ENCODE data around the gene PRRT2.
"Not testable (repeated sequence)": the region's sequence is repeated elsewhere in the genome, so short reads cannot be mapped to it uniquely, and the experiment has no call there.

PRRT2 gene

DNA sequence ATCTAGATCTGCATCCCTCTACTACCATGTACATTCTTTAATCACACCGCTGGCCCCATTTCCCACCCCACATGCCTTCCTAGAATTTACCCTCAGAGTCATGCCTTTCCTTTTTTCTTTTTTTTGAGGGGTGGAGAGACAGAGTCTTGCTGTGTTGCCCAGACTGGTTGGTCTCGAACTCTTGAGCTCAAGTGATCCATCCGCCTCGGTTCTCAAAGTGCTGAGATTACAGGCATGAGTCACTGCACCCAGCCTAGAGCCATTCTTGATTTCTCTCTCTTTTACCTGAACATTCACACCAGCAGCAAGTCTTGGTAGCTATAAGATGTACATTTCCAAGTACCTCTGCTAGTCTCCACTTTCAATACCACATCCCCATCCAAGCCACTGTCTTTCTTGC lies 6.1 kb downstream of the PRRT2 start:
- Histone ChIP-seq H3K4me1 (ENCODE audit: control insufficient read depth, insufficient read depth, low read length) (peaks cover 6% of the 10 kb centered on the region), H3K27me3 (ENCODE audit: control insufficient read depth, insufficient read depth, low read length) (no peaks in the 10 kb centered on the region), H3K9ac (ENCODE audit: low read depth, low read length) (no peak overlapping the region), H3K9me3 (ENCODE audit: control insufficient read depth, insufficient read depth, low read length) (no peaks in the 10 kb centered on the region), H3K36me3 (ENCODE audit: control insufficient read depth, insufficient read depth, low read length) (peaks cover 26% of the 10 kb centered on the region), H3K4me3 (ENCODE audit: low read depth, low read length) (no peak overlapping the region)

DNA sequence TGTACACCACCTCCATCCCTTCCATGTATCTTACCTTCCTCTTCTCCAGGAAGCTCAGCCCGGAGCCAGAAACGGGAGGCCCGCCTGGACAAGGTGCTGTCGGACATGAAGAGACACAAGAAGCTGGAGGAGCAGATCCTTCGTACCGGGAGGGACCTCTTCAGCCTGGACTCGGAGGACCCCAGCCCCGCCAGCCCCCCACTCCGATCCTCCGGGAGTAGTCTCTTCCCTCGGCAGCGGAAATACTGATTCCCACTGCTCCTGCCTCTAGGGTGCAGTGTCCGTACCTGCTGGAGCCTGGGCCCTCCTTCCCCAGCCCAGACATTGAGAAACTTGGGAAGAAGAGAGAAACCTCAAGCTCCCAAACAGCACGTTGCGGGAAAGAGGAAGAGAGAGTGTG lies 7.5 kb downstream of the PRRT2 start:
- Histone ChIP-seq H3K4me1 (ENCODE audit: control insufficient read depth, insufficient read depth, low read length) (peaks cover 4% of the 10 kb centered on the region), H3K36me3 (ENCODE audit: control insufficient read depth, insufficient read depth, low read length) (peaks cover 26% of the 10 kb centered on the region), H3K9me3 (ENCODE audit: control insufficient read depth, insufficient read depth, low read length) (no peaks in the 10 kb centered on the region), H3K4me3 (ENCODE audit: low read depth, low read length) (no peak overlapping the region), H3K9ac (ENCODE audit: low read depth, low read length) (no peak overlapping the region), H3K27me3 (ENCODE audit: control insufficient read depth, insufficient read depth, low read length) (no peaks in the 10 kb centered on the region)

DNA sequence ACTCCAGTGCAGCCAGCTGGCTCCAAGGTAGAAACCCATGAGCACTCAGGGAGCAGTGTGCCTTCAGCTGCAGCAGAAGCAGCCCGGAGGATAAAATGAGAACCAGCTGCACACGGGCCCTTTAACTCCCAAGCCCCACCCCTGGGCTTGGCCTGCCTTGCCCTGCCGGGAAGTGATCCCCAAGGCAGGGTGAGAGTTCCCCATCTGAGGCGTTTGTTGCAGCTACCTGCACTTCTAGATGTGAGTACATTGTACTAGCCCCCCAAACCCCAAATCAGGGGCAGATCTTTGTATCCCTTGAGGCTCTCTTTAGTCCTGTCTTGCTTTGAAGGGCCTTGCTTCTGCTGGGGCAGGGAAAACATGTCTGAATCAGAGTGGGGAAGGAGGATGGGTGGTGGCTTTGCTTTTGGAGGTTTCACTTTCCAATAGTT lies 8.3 kb downstream of the PRRT2 start, which contains the start of gene MVP:
Gene MVP, plus strand, starts transcription at position 192 of the 431 bp plus-strand sequence. CDS start 10,088 bp downstream, outside the sequence.
- H3K4me1 ChIP-seq (ENCODE audit: control insufficient read depth, insufficient read depth, low read length), result peaks cover 3% of the 10 kb centered on the region
- no peak within 1 kb of the TSS for H3K9ac ChIP-seq (ENCODE audit: low read depth, low read length)
- no peaks in the 10 kb centered on the region for H3K27me3 ChIP-seq (ENCODE audit: control insufficient read depth, insufficient read depth, low read length)
- H3K9me3 ChIP-seq (ENCODE audit: control insufficient read depth, insufficient read depth, low read length), result no peaks in the 10 kb centered on the region
- H3K36me3 ChIP-seq (ENCODE audit: control insufficient read depth, insufficient read depth, low read length), result peaks cover 26% of the 10 kb centered on the region
- H3K4me3 ChIP-seq (ENCODE audit: low read depth, low read length), result no peak within 1 kb of the TSS

DNA sequence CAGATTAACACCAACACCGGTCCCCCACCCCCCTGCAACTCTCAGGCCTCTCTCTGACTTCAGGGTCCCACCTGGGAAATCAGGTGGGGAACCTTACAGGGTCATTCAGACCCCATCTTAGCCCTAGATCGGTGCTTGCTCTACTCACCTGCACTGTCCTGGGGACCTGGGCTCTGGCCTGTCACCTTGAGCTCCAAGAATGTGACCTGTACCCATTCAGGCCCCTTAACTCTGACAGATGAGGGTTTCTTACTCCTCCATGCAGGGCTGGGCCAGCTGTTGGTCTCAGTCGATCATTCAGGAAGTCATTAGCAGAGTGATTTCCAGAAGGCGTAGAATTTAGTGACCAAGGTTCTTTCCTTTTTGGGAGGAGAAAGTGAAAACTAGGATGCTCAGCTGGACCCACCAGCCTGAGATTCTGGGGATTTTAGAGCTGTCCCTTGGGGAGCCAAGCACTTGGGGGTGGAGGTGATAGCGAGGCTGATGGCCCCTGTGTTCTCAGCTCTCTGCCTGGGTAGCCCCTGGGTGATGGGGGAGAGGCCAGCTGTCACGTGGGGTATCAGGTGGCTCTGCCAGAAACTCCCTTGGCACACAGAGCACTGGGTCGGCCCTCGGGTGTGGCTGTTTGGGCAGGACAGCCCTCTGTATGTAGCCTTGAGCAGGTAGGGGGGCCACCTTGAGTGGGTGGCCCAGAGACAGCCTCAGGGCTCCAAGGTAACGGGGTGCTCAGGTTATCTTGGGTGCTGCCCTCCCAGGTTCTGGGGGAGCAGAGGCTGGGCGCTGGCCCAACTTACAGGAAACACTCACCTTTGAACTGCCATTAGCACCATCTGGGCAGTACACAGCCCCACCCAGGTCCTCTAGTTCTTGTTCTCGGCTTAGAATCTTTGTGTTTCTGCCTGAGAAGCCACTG lies 9.0 kb downstream of the PRRT2 start:
- H3K9ac ChIP-seq (ENCODE audit: low read depth, low read length), result no peak overlapping the region
- H3K4me3 ChIP-seq (ENCODE audit: low read depth, low read length), result no peak overlapping the region
- no peaks in the 10 kb centered on the region for H3K27me3 ChIP-seq (ENCODE audit: control insufficient read depth, insufficient read depth, low read length)
- peaks cover 4% of the 10 kb centered on the region for H3K4me1 ChIP-seq (ENCODE audit: control insufficient read depth, insufficient read depth, low read length)
- peaks cover 26% of the 10 kb centered on the region for H3K36me3 ChIP-seq (ENCODE audit: control insufficient read depth, insufficient read depth, low read length)
- H3K9me3 ChIP-seq (ENCODE audit: control insufficient read depth, insufficient read depth, low read length), result no peaks in the 10 kb centered on the region

- Histone ChIP-seq H3K4me1 (ENCODE audit: control insufficient read depth, insufficient read depth, low read length) (peaks cover 4% of the 10 kb centered on the region), H3K9me3 (ENCODE audit: control insufficient read depth, insufficient read depth, low read length) (no peaks in the 10 kb centered on the region), H3K4me3 (ENCODE audit: low read depth, low read length) (no peak overlapping the region), H3K9ac (ENCODE audit: low read depth, low read length) (no peak overlapping the region), H3K36me3 (ENCODE audit: control insufficient read depth, insufficient read depth, low read length) (peaks cover 26% of the 10 kb centered on the region), H3K27me3 (ENCODE audit: control insufficient read depth, insufficient read depth, low read length) (no peaks in the 10 kb centered on the region)
These were observed 9.7 kb downstream of the PRRT2 start for GRCh38 chr16:29821643-29822115.

- peaks cover 10% of the 10 kb centered on the region for H3K36me3 ChIP-seq (ENCODE audit: control insufficient read depth, insufficient read depth, low read length)
- no peaks in the 10 kb centered on the region for H3K9me3 ChIP-seq (ENCODE audit: control insufficient read depth, insufficient read depth, low read length)
- no peak overlapping the region for H3K4me3 ChIP-seq (ENCODE audit: low read depth, low read length)
- peaks cover 4% of the 10 kb centered on the region for H3K4me1 ChIP-seq (ENCODE audit: control insufficient read depth, insufficient read depth, low read length)
- no peak overlapping the region for H3K9ac ChIP-seq (ENCODE audit: low read depth, low read length)
- H3K27me3 ChIP-seq (ENCODE audit: control insufficient read depth, insufficient read depth, low read length), result no peaks in the 10 kb centered on the region
These were observed 12.7 kb downstream of the PRRT2 start for GRCh38 chr16:29824589-29825144.

DNA sequence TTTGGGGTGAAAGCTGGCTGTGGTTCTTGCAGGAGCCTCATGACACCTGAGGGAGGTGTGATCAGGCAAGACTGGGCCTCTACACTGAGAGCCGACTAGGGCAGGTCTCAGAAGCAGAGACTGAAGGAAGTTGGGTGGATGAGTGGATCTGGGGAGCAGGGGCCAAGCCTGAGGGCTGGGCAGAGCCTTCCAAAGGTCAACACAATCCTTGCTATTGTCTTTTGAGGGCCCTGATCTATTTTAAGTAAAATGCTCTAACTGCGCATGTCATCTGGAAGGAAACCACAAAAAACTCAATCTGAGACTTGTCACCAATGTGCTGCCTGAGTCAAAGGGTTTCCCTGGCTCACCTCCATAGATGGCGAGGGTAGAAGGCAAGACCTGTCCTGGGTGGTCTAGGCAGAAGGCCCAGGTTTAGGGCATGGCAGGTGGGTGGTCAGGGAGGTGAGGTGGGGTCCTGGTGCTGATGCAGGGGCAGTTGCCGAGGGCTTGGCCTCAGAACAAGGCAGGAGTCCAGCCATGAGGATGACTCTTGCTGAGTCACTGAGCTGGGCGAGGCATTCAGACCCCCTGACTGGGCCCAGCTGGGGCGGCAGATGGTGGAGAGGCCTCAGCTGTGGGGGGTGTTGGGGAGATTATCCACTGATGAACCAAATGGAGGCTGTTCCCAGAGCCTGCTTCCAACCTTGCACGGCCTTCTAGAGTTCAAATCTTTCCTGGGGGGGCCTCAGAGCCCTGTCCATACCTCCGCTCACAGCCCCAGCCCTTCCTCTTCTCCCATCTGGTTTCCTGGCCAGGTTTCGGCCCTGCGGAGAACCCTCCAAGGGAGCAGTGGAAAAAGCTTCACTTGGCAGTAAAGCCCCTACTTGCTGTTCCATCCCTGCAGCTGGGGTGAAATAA lies 13.4 kb downstream of the PRRT2 start:
- H3K9me3 ChIP-seq (ENCODE audit: control insufficient read depth, insufficient read depth, low read length), result no peaks in the 10 kb centered on the region
- H3K27me3 ChIP-seq (ENCODE audit: control insufficient read depth, insufficient read depth, low read length), result no peaks in the 10 kb centered on the region
- H3K36me3 ChIP-seq (ENCODE audit: control insufficient read depth, insufficient read depth, low read length), result peaks cover 5% of the 10 kb centered on the region
- peak overlapping the region; percentile 16 for H3K9ac ChIP-seq (ENCODE audit: low read depth, low read length)
- no peak overlapping the region for H3K4me3 ChIP-seq (ENCODE audit: low read depth, low read length)
- peaks cover 4% of the 10 kb centered on the region for H3K4me1 ChIP-seq (ENCODE audit: control insufficient read depth, insufficient read depth, low read length)

DNA sequence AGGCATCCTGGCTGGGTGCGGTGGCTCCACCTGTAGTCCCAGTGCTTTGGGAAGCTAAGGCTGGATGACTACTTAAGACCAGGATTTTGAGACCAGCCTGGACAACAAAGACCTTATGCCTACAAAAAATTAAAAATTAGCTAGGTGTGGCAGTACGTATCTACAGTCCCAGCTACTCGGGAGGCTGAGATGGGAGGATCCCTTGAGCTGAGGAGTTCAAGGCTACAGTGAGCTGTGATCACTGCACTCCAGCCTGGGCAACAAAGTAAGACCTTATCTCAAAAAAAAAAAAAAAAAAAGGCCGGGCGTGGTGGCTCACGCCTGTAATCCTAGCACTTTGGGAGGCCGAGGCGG lies 14.3 kb downstream of the PRRT2 start:
- H3K27me3 ChIP-seq (ENCODE audit: control insufficient read depth, insufficient read depth, low read length), result no peaks in the 10 kb centered on the region
- H3K4me3 ChIP-seq (ENCODE audit: low read depth, low read length), result no peak overlapping the region
- peaks cover 2% of the 10 kb centered on the region for H3K36me3 ChIP-seq (ENCODE audit: control insufficient read depth, insufficient read depth, low read length)
- H3K9me3 ChIP-seq (ENCODE audit: control insufficient read depth, insufficient read depth, low read length), result no peaks in the 10 kb centered on the region
- H3K4me1 ChIP-seq (ENCODE audit: control insufficient read depth, insufficient read depth, low read length), result peaks cover 4% of the 10 kb centered on the region
- H3K9ac ChIP-seq (ENCODE audit: low read depth, low read length), result no peak overlapping the region

- Histone ChIP-seq H3K9me3 (ENCODE audit: control insufficient read depth, insufficient read depth, low read length) (no peaks in the 10 kb centered on the region), H3K27me3 (ENCODE audit: control insufficient read depth, insufficient read depth, low read length) (no peaks in the 10 kb centered on the region), H3K36me3 (ENCODE audit: control insufficient read depth, insufficient read depth, low read length) (peaks cover 2% of the 10 kb centered on the region), H3K4me1 (ENCODE audit: control insufficient read depth, insufficient read depth, low read length) (no peaks in the 10 kb centered on the region), H3K9ac (ENCODE audit: low read depth, low read length) (no peak overlapping the region), H3K4me3 (ENCODE audit: low read depth, low read length) (no peak overlapping the region)
These were observed 18.8 kb downstream of the PRRT2 start for GRCh38 chr16:29830774-29831173.

DNA sequence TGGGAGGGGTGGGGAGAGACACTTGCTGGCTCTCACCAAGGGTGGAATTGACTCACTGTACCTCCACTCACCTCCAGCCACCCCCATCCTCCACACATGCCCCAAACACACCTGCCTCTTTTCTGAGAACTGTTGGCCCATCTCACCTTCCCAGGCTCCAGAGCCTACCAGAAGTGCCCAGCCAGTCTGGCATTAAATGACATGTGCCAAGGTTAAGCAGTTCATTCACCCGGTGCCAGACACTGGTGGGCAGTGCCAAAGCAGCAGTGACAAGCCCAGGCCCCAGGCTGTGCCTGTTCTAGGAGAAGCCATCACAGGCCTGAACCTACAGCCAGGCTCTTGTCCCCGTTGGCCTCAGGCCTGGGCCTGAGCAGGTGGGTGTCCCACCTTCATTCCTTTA lies 19.5 kb downstream of the PRRT2 start:
- Histone ChIP-seq H3K4me1 (ENCODE audit: control insufficient read depth, insufficient read depth, low read length) (no peaks in the 10 kb centered on the region), H3K27me3 (ENCODE audit: control insufficient read depth, insufficient read depth, low read length) (no peaks in the 10 kb centered on the region), H3K4me3 (ENCODE audit: low read depth, low read length) (no peak overlapping the region), H3K9ac (ENCODE audit: low read depth, low read length) (no peak overlapping the region), H3K36me3 (ENCODE audit: control insufficient read depth, insufficient read depth, low read length) (peaks cover 2% of the 10 kb centered on the region), H3K9me3 (ENCODE audit: control insufficient read depth, insufficient read depth, low read length) (no peaks in the 10 kb centered on the region)

GRCh38 chr16:29833219-29833618 lies 21.2 kb downstream of the PRRT2 start:
- H3K9ac ChIP-seq (ENCODE audit: low read depth, low read length); H3K36me3 ChIP-seq (ENCODE audit: control insufficient read depth, insufficient read depth, low read length); H3K4me3 ChIP-seq (ENCODE audit: low read depth, low read length); H3K27me3 ChIP-seq (ENCODE audit: control insufficient read depth, insufficient read depth, low read length); H3K4me1 ChIP-seq (ENCODE audit: control insufficient read depth, insufficient read depth, low read length); H3K9me3 ChIP-seq (ENCODE audit: control insufficient read depth, insufficient read depth, low read length): not testable (repeated sequence)
